Glomerular endothelial cell (primary cell): ENCODE data around the gene NDUFAF7. TPM values are rescaled to one million over a fixed set of nuclear protein-coding genes. Genes with fewer than 3 reads are reported as not detected.
"Not testable (repeated sequence)": the region's sequence is repeated elsewhere in the genome, so short reads cannot be mapped to it uniquely, and the experiment has no call there.

Experiments used
- DNase-seq: peaks from one replicate; pipeline ENCODE4 v3.0.0-alpha.2; 2011; ENCODE audit warnings: low read depth, low spot score; ENCODE audit errors: extremely low read depth
- total RNA-seq: library from RNA; depleted of rRNA; stranded (reverse); fragments of >200 nt; gene quantifications from 2 replicates; pipeline ENCODE4 v1.2.3, GENCODE V29; 2015

The NDUFAF7 gene, protein sequence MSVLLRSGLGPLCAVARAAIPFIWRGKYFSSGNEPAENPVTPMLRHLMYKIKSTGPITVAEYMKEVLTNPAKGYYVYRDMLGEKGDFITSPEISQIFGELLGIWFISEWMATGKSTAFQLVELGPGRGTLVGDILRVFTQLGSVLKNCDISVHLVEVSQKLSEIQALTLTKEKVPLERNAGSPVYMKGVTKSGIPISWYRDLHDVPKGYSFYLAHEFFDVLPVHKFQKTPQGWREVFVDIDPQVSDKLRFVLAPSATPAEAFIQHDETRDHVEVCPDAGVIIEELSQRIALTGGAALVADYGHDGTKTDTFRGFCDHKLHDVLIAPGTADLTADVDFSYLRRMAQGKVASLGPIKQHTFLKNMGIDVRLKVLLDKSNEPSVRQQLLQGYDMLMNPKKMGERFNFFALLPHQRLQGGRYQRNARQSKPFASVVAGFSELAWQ
- 9.2 and 21.8 TPM in 2 replicates for total RNA-seq

DNA sequence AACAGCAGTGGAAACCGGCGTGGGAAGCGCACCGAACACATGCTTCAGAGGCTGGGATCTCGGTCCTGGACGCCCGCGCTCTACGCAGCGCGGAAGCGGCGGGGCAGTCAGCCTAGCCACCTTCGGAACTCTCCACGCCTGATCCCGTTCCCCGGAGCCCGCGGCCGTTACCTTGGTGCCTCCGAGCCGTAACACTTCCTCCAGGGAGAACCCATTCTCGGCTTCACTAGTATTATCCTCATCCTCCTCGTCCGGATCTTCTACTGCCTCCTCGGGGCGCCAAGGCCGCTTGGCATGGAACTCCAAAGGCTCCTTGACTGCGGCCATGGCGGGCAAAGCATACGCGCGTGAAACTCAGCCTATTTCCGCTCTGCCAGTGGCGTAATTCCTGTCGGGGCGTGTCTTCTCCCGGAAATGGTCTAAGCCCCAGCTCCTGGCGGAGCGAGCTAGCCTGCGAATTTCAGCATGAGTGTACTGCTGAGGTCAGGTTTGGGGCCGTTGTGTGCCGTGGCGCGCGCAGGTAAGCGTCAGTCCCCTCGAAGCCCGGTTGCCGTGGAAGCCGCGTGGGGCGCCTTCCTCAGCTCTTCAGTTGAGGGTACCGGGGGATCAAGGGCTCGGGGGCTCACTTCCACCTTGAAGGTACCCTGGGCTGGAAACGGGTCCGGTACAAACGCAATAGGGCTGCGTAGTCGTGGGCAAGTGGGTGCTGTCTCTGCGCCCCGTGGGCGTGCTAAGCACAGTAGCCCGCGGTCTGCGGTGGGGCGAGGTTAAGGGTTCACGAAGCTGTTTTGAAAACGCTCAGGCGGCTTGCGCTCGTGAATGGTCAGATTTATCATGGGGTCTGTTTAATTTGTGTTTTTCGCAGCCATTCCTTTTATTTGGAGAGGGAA lies at the start of gene NDUFAF7, which contains the start of gene CEBPZ:
Gene NDUFAF7, plus strand, starts transcription at position 418 of the 890 bp plus-strand sequence. Its CDS starts 48 bp downstream, at position 466.
Gene CEBPZ, minus strand, starts transcription at position 356 of the 890 bp plus-strand sequence. Its CDS starts 29 bp downstream, at position 327.
- peak; percentile 58 for DNase-seq

DNA sequence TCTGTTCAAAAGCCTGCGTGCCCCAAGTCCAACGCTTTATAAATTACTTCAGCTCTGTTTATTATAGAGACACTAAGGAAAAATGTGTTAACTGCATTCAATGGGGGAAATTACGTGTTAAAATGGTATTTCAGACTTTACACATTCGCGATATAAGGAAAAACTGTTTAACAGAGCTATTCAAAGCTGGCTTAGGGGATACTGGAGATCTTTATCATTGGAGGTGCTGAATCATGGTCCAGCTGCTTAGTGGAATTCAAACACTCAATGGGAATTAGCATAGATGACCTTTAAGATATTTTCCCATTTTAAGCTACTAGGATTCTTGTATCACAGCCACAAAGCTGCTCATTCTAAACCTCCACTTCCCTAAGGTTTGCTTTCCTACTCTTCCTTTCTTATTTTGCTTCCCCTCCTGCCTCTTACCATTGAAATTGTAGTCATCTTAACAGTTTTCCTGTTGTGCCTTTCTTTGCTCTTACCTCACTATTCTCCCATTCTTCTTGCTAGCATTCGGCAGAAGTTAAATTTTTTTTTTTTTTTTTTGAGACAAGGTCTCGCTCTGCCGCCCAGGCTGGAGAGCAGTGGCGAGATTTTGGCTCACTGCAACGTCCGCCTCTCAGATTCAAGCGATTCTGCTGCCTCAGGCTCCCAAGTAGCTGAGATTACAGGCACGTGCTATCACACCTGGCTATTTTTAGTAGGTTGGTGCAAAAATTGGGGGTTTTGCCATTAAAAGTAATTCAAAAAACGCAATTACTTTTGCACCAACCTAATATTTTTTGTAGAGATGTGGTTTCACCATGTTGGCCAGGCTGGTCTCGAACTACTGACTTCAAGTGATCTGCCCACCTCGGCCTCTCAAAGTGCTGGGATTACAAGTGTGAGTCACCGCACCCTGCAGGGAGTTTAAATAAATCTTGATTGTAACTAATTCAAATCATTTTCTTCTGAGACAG lies 49.5 kb upstream of the NDUFAF7 start:
- no peak for DNase-seq

- DNase-seq = no peak
These were observed 42.9 kb upstream of the NDUFAF7 start, which contains the start of gene SULT6B1 for GRCh38 chr2:37188570-37188969. TSS of gene SULT6B1 (minus strand) at chr2:37188670. CDS start at chr2:37188640, 30 bp downstream.

- no peak for DNase-seq
These were observed 41.9 kb upstream of the NDUFAF7 start for GRCh38 chr2:37189452-37190153.

GRCh38 chr2:37190290-37190689 lies 41.2 kb upstream of the NDUFAF7 start:
- DNase-seq = no peak

- no peak for DNase-seq
These were observed 40.2 kb upstream of the NDUFAF7 start for GRCh38 chr2:37191253-37191652.

DNA sequence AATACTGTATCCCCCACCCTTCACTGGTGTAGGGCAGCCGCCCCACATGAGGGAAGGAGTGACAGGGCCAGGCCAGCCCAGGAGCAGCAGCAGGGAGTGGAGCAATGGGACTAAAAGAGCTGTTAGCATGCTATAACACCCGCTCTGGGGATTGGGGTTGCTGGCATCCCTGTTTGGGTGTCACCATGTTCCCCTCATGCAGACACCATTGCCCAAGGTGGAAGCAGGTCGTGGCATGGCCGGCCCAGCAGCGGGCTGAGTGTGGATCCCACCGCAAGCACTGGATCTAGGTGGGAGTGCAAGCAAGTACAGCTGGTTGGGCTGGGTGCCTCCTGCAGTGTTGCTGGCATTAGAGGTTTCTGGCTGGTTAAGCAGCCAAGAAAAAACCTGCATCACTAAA lies 39.7 kb upstream of the NDUFAF7 start:
- no peak for DNase-seq

- DNase-seq = no peak
These were observed 38.9 kb upstream of the NDUFAF7 start for GRCh38 chr2:37192551-37192950.

- DNase-seq = not testable (repeated sequence)
These were observed 35.6 kb upstream of the NDUFAF7 start for GRCh38 chr2:37195862-37196319.

GRCh38 chr2:37196320-37197195 lies 34.9 kb upstream of the NDUFAF7 start, which contains the start of gene CEBPZOS:
TSS of gene CEBPZOS (plus strand) at chr2:37196496. CDS start at chr2:37199705, 3,209 bp downstream.
- DNase-seq = peak; percentile 44

GRCh38 chr2:37198681-37199065 lies 32.8 kb upstream of the NDUFAF7 start:
- DNase-seq = no peak

DNA sequence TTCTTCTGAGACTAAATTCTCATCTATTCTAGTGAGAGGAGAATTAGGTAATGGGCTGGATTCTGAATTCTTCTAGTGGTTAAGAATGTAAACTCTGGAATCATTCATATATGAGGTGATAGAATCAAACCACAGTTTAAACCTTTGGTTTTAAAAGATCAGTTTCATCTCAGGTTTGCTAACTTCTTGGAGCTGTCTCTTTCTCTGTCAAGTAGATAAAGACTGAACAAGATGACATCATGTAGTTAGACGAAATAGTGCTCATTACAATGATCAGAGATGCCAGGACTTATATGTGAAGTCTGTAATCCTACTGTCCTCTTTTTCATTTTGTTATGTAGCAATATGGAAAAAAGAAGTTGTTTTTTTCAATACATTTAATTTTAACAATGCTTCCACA lies 30.2 kb upstream of the NDUFAF7 start:
- DNase-seq = no peak

- no peak for DNase-seq
These were observed 29.7 kb upstream of the NDUFAF7 start for GRCh38 chr2:37201766-37202165.

GRCh38 chr2:37203708-37204107 lies 27.8 kb upstream of the NDUFAF7 start:
- DNase-seq = no peak

DNA sequence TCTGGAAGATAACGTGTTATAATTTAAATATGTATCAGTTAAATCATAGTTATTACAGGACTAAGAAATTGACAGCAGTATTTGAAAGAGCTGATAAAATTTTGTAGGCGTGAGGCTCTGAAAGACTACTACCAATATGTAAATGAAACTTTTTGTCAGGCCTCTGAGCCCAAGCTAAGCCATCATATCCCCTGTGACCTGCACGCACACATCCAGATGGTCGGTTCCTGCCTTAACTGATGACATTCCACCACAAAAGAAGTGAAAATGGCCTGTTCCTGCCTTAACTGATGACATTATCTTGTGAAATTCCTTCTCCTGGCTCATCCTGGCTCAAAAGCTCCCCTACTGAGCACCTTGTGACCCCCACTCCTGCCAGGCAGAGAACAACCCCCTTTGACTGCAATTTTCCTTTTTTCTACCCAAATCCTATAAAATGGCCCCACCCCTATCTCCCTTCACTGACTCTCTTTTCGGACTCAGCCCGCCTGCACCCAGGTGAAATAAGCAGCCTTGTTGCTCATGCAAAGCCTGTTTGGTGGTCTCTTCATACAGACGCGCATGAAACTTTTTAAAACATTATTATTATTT lies 26.3 kb upstream of the NDUFAF7 start:
- DNase-seq = not testable (repeated sequence)

- no peak for DNase-seq
These were observed 25.6 kb upstream of the NDUFAF7 start for GRCh38 chr2:37205689-37206341.

DNA sequence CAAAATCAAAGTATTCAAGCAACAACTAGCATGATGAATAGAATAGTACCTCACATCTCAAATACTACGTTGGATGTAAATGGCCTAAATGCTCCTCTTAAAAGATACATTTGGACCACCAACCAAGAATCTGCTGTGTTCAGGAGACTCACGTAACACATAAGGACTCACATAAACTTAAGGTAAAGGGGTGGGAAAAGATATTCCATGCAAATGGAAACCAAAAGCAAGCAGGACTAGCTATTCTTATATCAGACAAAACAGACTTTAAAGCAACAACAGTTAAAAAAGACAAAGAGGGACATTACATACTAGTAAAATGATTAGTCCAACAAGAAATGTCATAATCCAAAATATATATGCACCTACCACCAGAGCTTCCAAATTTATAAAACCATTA lies 24.7 kb upstream of the NDUFAF7 start:
- DNase-seq = not testable (repeated sequence)
